MM.1S (cell line): Measurements from ENCODE around the gene DGKG.

ENCODE experiments used
- DNase-seq: peaks from one replicate; pipeline ENCODE4 v3.0.0-alpha.2; 2015
- H2AFZ ChIP-seq: fragments of 300-600 bp; sonication (generic); 2 replicates; pipeline ENCODE4 v1.6.0; 2016; ENCODE audit warnings: antibody characterized with exemption, low read length
- H3F3A ChIP-seq: fragments of 300-600 bp; sonication (generic); 2 replicates; pipeline ENCODE4 v1.6.1; 2016; ENCODE audit warnings: mild to moderate bottlenecking, antibody characterized with exemption, low read length, moderate library complexity, mixed read lengths; ENCODE audit not compliant: insufficient read depth
- H3K27ac ChIP-seq: fragments of 300-600 bp; sonication (generic); 2 replicates; pipeline ENCODE4 v1.5.1; 2016; ENCODE audit warnings: mild to moderate bottlenecking, low read length
- H3K27me3 ChIP-seq: fragments of 300-600 bp; sonication (generic); replicated peaks from 2 replicates; pipeline ENCODE4 v1.6.0; 2016; ENCODE audit warnings: low read length; ENCODE audit not compliant: insufficient read depth
- H3K36me3 ChIP-seq: fragments of 300-600 bp; sonication (generic); replicated peaks from 2 replicates; pipeline ENCODE4 v1.6.1; 2016; ENCODE audit warnings: mild to moderate bottlenecking, low read length, mixed read lengths; ENCODE audit not compliant: insufficient read depth
- H3K4me1 ChIP-seq: fragments of 300-600 bp; sonication (generic); 2 replicates; pipeline ENCODE4 v1.6.1; 2016; ENCODE audit warnings: low read length, mixed read lengths
- H3K4me2 ChIP-seq: fragments of 300-600 bp; sonication (generic); 2 replicates; pipeline ENCODE4 v1.6.0; 2016; ENCODE audit warnings: low read depth, low read length
- H3K4me3 ChIP-seq: fragments of 300-600 bp; sonication (generic); 2 replicates; pipeline ENCODE4 v1.5.1; 2016; ENCODE audit warnings: low read length, mixed read lengths
- H3K79me2 ChIP-seq: fragments of 300-600 bp; sonication (generic); 2 replicates; pipeline ENCODE4 v1.6.1; 2016; ENCODE audit warnings: mixed run types, low read length, mixed read lengths
- H3K9ac ChIP-seq: fragments of 300-600 bp; sonication (generic); 2 replicates; pipeline ENCODE4 v1.6.1; 2016; ENCODE audit warnings: low read length, mixed read lengths
- H3K9me2 ChIP-seq: fragments of 300-600 bp; sonication (generic); replicated peaks from 2 replicates; pipeline ENCODE4 v1.6.1; 2016; ENCODE audit warnings: mild to moderate bottlenecking, low read length, mixed read lengths; ENCODE audit not compliant: insufficient read depth
- H3K9me3 ChIP-seq: fragments of 300-600 bp; sonication (generic); replicated peaks from 2 replicates; pipeline ENCODE4 v1.6.1; 2016; ENCODE audit warnings: mild to moderate bottlenecking, low read length, mixed read lengths; ENCODE audit not compliant: insufficient read depth
- H4K20me1 ChIP-seq: fragments of 300-600 bp; sonication (generic); 2 replicates; pipeline ENCODE4 v1.6.1; 2016; ENCODE audit warnings: mild to moderate bottlenecking, low read length, moderate library complexity, mixed read lengths; ENCODE audit not compliant: insufficient read depth
- CTCF ChIP-seq: fragments of 300-600 bp; sonication (generic); IDR thresholded peaks from 2 replicates; pipeline ENCODE4 v1.5.1; 2016; ENCODE audit warnings: antibody characterized with exemption, low read length, mixed read lengths
- EZH2 ChIP-seq: fragments of 300-600 bp; sonication (generic); optimal IDR thresholded peaks from 2 replicates; pipeline ENCODE3; 2017; ENCODE audit warnings: low read depth, mild to moderate bottlenecking, antibody characterized with exemption, low read length, mixed read lengths
- EZH2phosphoT487 ChIP-seq: fragments of 300-600 bp; sonication (generic); IDR thresholded peaks from 2 replicates; pipeline ENCODE4 v1.6.1; 2018; ENCODE audit warnings: antibody characterized with exemption, low read length

The DGKG gene

DNA sequence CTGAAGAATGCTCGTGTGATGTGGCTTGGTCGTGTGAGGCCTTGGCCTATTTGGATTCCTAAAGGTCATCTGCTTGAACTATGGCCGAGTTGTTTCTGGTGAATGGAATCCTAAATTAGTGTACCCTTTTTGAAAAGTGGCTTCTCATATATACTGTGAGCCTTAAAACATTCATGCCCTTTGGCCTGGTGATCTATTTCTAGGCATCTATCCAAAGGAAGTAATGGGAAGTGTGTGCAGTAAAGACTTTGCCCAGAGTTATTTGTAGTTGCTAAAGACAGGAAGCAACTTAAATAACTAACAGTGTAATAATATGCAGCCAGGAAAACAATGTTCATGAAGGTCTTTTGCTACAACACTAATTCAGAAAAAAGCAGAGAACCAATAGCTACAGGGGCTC lies 3.0 kb downstream of the DGKG start:
- Histone ChIP-seq H3K9me2 (no peaks in the 10 kb centered on the region), H3K27me3 (peaks cover 20% of the 10 kb centered on the region; the same call in 1 of the 2 replicates), H3K4me3 (no peak overlapping the region), H2AFZ (no peak overlapping the region), H3K4me1 (no peaks in the 10 kb centered on the region), H3K27ac (no peak overlapping the region), H3K9me3 (no peaks in the 10 kb centered on the region), H3F3A (no peaks in the 10 kb centered on the region), H3K79me2 (no peaks in the 10 kb centered on the region), H3K36me3 (no peaks in the 10 kb centered on the region), H3K9ac (no peak overlapping the region), H3K4me2 (no peak overlapping the region), H4K20me1 (no peaks in the 10 kb centered on the region)
- TF ChIP-seq EZH2 (no peak), CTCF (no peak), EZH2phosphoT487 (no peak)
- DNase-seq: no peak

DNA sequence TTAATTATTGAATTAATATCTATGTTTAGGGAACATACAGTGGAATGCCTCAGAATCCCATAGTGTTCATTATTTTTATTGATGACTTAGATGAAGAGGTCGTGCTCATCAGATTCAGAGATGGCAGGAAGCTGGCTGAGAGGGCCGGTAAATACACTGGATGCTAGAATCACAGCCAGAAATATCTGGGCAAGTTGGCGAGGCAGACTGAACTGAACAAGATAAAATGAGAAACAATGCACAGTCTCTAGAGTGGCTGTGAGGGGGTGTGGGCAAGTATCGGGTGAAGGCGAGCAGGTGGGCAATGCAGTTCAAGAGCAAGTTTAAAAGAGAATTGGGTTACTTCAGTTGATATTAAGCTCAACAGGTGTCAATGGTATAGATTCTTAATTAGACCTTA lies 5.9 kb downstream of the DGKG start:
- H3K36me3 ChIP-seq: no peaks in the 10 kb centered on the region
- no peak overlapping the region for H3K27ac ChIP-seq
- no peak overlapping the region for H2AFZ ChIP-seq
- TF ChIP-seq EZH2phosphoT487 (no peak), EZH2 (no peak), CTCF (no peak)
- H3K4me3 ChIP-seq: no peak overlapping the region
- H3K9me2 ChIP-seq: no peaks in the 10 kb centered on the region
- no peaks in the 10 kb centered on the region for H3K9me3 ChIP-seq
- H3F3A ChIP-seq: no peaks in the 10 kb centered on the region
- H3K4me1 ChIP-seq: no peaks in the 10 kb centered on the region
- H3K4me2 ChIP-seq: no peak overlapping the region
- no peaks in the 10 kb centered on the region for H4K20me1 ChIP-seq
- H3K27me3 ChIP-seq: 0 out of 2 replicates have a peak, but pooled peaks cover 6% of the 10 kb centered on the region
- DNase-seq: no peak
- H3K79me2 ChIP-seq: no peaks in the 10 kb centered on the region
- H3K9ac ChIP-seq: no peak overlapping the region

GRCh38 chr3:186354100-186354499 lies 7.9 kb downstream of the DGKG start:
- Histone ChIP-seq H3K36me3 (no peaks in the 10 kb centered on the region), H3K4me1 (no peaks in the 10 kb centered on the region), H3K79me2 (no peaks in the 10 kb centered on the region), H3K27ac (no peak overlapping the region), H3F3A (no peaks in the 10 kb centered on the region), H2AFZ (no peak overlapping the region), H3K9ac (no peak overlapping the region), H3K9me3 (no peaks in the 10 kb centered on the region), H3K27me3 (no peaks in the 10 kb centered on the region), H4K20me1 (no peaks in the 10 kb centered on the region), H3K4me2 (no peak overlapping the region), H3K4me3 (no peak overlapping the region), H3K9me2 (no peaks in the 10 kb centered on the region)
- TF ChIP-seq EZH2 (no peak), EZH2phosphoT487 (no peak), CTCF (no peak)
- no peak for DNase-seq
